ENCODE results near the gene IFI30.

DNA sequence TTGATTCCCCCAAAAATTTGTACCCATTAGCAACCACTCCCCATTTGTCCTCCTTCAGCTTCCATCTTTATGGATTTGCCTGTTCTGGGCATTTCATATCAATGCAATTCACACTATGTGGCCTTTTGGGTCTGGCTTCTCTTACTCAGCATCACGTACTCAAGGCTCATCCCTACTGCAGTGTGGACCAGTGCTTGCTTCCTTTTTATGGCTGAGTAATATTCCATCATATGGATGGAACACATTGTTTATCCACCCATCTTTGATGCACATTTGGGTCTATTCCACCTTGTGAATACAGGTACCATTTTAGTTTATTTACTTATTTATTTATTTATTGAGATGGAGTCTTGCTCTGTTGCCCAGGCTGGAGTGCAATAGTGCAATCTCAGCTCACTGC lies 33.1 kb upstream of the IFI30 start:
- TF ChIP-seq, protein P1, sequence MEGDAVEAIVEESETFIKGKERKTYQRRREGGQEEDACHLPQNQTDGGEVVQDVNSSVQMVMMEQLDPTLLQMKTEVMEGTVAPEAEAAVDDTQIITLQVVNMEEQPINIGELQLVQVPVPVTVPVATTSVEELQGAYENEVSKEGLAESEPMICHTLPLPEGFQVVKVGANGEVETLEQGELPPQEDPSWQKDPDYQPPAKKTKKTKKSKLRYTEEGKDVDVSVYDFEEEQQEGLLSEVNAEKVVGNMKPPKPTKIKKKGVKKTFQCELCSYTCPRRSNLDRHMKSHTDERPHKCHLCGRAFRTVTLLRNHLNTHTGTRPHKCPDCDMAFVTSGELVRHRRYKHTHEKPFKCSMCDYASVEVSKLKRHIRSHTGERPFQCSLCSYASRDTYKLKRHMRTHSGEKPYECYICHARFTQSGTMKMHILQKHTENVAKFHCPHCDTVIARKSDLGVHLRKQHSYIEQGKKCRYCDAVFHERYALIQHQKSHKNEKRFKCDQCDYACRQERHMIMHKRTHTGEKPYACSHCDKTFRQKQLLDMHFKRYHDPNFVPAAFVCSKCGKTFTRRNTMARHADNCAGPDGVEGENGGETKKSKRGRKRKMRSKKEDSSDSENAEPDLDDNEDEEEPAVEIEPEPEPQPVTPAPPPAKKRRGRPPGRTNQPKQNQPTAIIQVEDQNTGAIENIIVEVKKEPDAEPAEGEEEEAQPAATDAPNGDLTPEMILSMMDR (IDR thresholded peaks at IDR 0.05) = no peak
- TF ChIP-seq RELA (CRISPR knock-in tag; IDR thresholded peaks at IDR 0.05; ENCODE audit: borderline replicate concordance) = no peak
- TF ChIP-seq NR3C1 (CRISPR knock-in tag; conservative IDR thresholded peaks at IDR 0.05; ENCODE audit: low read depth) = no peak
- no peak for TF ChIP-seq JUN (CRISPR knock-in tag; IDR thresholded peaks at IDR 0.05)
- TF ChIP-seq TEAD4 (CRISPR knock-in tag; IDR thresholded peaks at IDR 0.05) = no peak
- TF ChIP-seq ZNF263 (CRISPR knock-in tag; IDR thresholded peaks at IDR 0.05; ENCODE audit: low read depth) = no peak
- TF ChIP-seq ELF4 (CRISPR knock-in tag; IDR thresholded peaks at IDR 0.05; ENCODE audit: low read depth) = no peak
- TF ChIP-seq FOXK1 (CRISPR knock-in tag; IDR thresholded peaks at IDR 0.05) = no peak
- TF ChIP-seq ESRRA (CRISPR knock-in tag; IDR thresholded peaks at IDR 0.05; ENCODE audit: borderline replicate concordance) = no peak
- TF ChIP-seq JAZF1 (CRISPR knock-in tag; IDR thresholded peaks at IDR 0.05) = no peak

Data from WTC11 (cell line).